Thymus (tissue), 11 donors: ENCODE measurements around the gene IGF2R. TPM values are rescaled to one million over a fixed set of nuclear protein-coding genes. Genes with fewer than 3 reads are reported as not detected.
"Not testable (repeated sequence)": the region's sequence is repeated elsewhere in the genome, so short reads cannot be mapped to it uniquely, and the experiment has no call there.

ENCODE experiments used
- DNase-seq, 9 donors: peaks; one replicate each; pipeline ENCODE4 v3.0.0-alpha.2; 2013; ENCODE audit warnings: low spot score in 9 of 9, low read depth in 6 of 9, missing footprints in 1 of 9
- H3K27ac ChIP-seq, 2 donors: one replicate each; pipeline ENCODE4 v1.5.1; 2013; ENCODE audit warnings: control low read depth in 1 of 2, low read depth in 1 of 2, low read length in 1 of 2, mild to moderate bottlenecking in 1 of 2, moderate library complexity in 1 of 2
- H3K27me3 ChIP-seq, 2 donors: one replicate each; pipeline ENCODE4 v1.5.1; 2013; ENCODE audit warnings: low read length in 1 of 2; ENCODE audit not compliant: control insufficient read depth in 2 of 2, insufficient read depth in 1 of 2
- H3K36me3 ChIP-seq, 2 donors: one replicate each; pipeline ENCODE4 v1.5.1; 2013; ENCODE audit warnings: low read length in 1 of 2, mild to moderate bottlenecking in 1 of 2, moderate library complexity in 1 of 2; ENCODE audit not compliant: control insufficient read depth in 2 of 2, insufficient read depth in 2 of 2
- H3K4me1 ChIP-seq, 2 donors: one replicate each; pipeline ENCODE4 v1.5.1; 2013; ENCODE audit warnings: low read length in 2 of 2; ENCODE audit not compliant: control insufficient read depth in 2 of 2, insufficient read depth in 2 of 2
- H3K4me3 ChIP-seq, 2 donors: one replicate each; pipeline ENCODE4 v1.5.1; 2013; ENCODE audit warnings: low read length in 2 of 2, control low read depth in 1 of 2, mild to moderate bottlenecking in 1 of 2
- H3K9me3 ChIP-seq, 2 donors: one replicate each; pipeline ENCODE4 v1.5.1; 2013; ENCODE audit warnings: low read length in 1 of 2, mild to moderate bottlenecking in 1 of 2; ENCODE audit not compliant: control insufficient read depth in 2 of 2, insufficient read depth in 1 of 2
- whole genome bisulfite sequencing: extraction: QIAGEN DNeasy Blood & Tissue Kit; methylation state at CpG from one replicate; pipeline ENCODE4 v1.1.7; 2013; 5-methylcytosine and 5-hydroxymethylcytosine counted together
- polyA plus RNA-seq: library from polyadenylated mRNA; stranded (reverse); fragments of 200-250 nt; gene quantifications from one replicate; pipeline ENCODE4 v1.2.3, GENCODE V29; 2013
- total RNA-seq: library from RNA; stranded (reverse); fragments of 120-200 nt; gene quantifications from one replicate; pipeline ENCODE4 v1.2.4, GENCODE V29; 2013
- donor health status: healthy.

The IGF2R gene
- total and polyA plus RNA-seq, 2 donors, result 16.3 to 16.6 TPM

- no peaks in the 10 kb centered on the region for H3K27me3 ChIP-seq
- WGBS, result 97% methylated on average over 21 of the region's 21 CpGs
- H3K9me3 ChIP-seq, result no peaks in the 10 kb centered on the region
- no peak for DNase-seq
- peaks cover 92 to 100% of the 10 kb centered on the region in 2 donors for H3K36me3 ChIP-seq
- H3K27ac ChIP-seq, result no peak overlapping the region
- H3K4me3 ChIP-seq, result no peak overlapping the region
- H3K4me1 ChIP-seq, result no peaks in the 10 kb centered on the region
These were observed 120.1 kb downstream of the IGF2R start for GRCh38 chr6:160088784-160089533.

- H3K4me3 ChIP-seq, result no peak overlapping the region
- no peaks in the 10 kb centered on the region for H3K4me1 ChIP-seq
- peaks cover 91 to 98% of the 10 kb centered on the region in 2 donors for H3K36me3 ChIP-seq
- no peaks in the 10 kb centered on the region for H3K9me3 ChIP-seq
- DNase-seq, result no peak
- WGBS, result 99% methylated on average over 7 of the region's 7 CpGs
- H3K27me3 ChIP-seq, result no peaks in the 10 kb centered on the region
- no peak overlapping the region for H3K27ac ChIP-seq
These were observed 120.6 kb downstream of the IGF2R start for GRCh38 chr6:160089534-160089897.

GRCh38 chr6:160090442-160091239 is 121.8 kb downstream of the IGF2R start:
- not testable (repeated sequence) for H3K27ac ChIP-seq, H3K4me1 ChIP-seq, H3K9me3 ChIP-seq, H3K27me3 ChIP-seq, DNase-seq, H3K4me3 ChIP-seq
- peaks cover 86 to 92% of the 10 kb centered on the region in 2 donors for H3K36me3 ChIP-seq
- 98% methylated on average over 32 of the region's 32 CpGs for WGBS

GRCh38 chr6:160092176-160092575 is 123.3 kb downstream of the IGF2R start:
- not testable (repeated sequence) for H3K27me3 ChIP-seq, H3K4me1 ChIP-seq, H3K9me3 ChIP-seq, H3K27ac ChIP-seq, DNase-seq, H3K4me3 ChIP-seq
- peaks cover 83 to 89% of the 10 kb centered on the region in 2 donors for H3K36me3 ChIP-seq
- WGBS, result 98% methylated on average over 6 of the region's 6 CpGs

GRCh38 chr6:160092602-160093001 is 123.7 kb downstream of the IGF2R start:
- no peaks in the 10 kb centered on the region for H3K9me3 ChIP-seq
- no peak overlapping the region for H3K4me3 ChIP-seq
- H3K36me3 ChIP-seq, result peaks cover 84 to 89% of the 10 kb centered on the region in 2 donors
- no peaks in the 10 kb centered on the region for H3K4me1 ChIP-seq
- no peaks in the 10 kb centered on the region for H3K27me3 ChIP-seq
- no peak for DNase-seq
- WGBS, result 94% methylated on average over 10 of the region's 10 CpGs
- no peak overlapping the region for H3K27ac ChIP-seq

GRCh38 chr6:160093061-160093460 is 124.2 kb downstream of the IGF2R start:
- Histone ChIP-seq H3K27me3 (no peaks in the 10 kb centered on the region), H3K4me1 (no peaks in the 10 kb centered on the region), H3K9me3 (no peaks in the 10 kb centered on the region), H3K36me3 (peaks cover 86 to 89% of the 10 kb centered on the region in 2 donors), H3K27ac (no peak overlapping the region), H3K4me3 (no peak overlapping the region)
- WGBS, result 97% methylated on average over 7 of the region's 7 CpGs
- DNase-seq, result no peak

- 95% methylated on average over 4 of the region's 4 CpGs for WGBS
- DNase-seq, result no peak
- H3K36me3 ChIP-seq, result peaks cover 81 to 82% of the 10 kb centered on the region in 2 donors
- H3K9me3 ChIP-seq, result no peaks in the 10 kb centered on the region
- no peaks in the 10 kb centered on the region for H3K4me1 ChIP-seq
- no peak overlapping the region for H3K27ac ChIP-seq
- H3K27me3 ChIP-seq, result no peaks in the 10 kb centered on the region
- no peak overlapping the region for H3K4me3 ChIP-seq
These were observed 125.1 kb downstream of the IGF2R start for GRCh38 chr6:160093946-160094345.

- 99% methylated on average over 8 of the region's 8 CpGs for WGBS
- no peaks in the 10 kb centered on the region for H3K27me3 ChIP-seq
- no peak overlapping the region for H3K27ac ChIP-seq
- H3K4me3 ChIP-seq, result no peak overlapping the region
- peaks cover 71 to 72% of the 10 kb centered on the region in 2 donors for H3K36me3 ChIP-seq
- H3K9me3 ChIP-seq, result no peaks in the 10 kb centered on the region
- no peak for DNase-seq
- H3K4me1 ChIP-seq, result no peaks in the 10 kb centered on the region
These were observed 126.4 kb downstream of the IGF2R start for GRCh38 chr6:160095146-160095845.
